ENCODE measurements around the gene UGT1A1.
A peak's percentile ranks its signal among the peaks of the same experiment; 100 is the strongest.
"Not testable (repeated sequence)": the region's sequence is repeated elsewhere in the genome, so short reads cannot be mapped to it uniquely, and the experiment has no call there.

UGT1A1 gene

GRCh38 chr2:233760043-233760442 is at the start of gene UGT1A1:
Gene UGT1A1, plus strand, starts transcription at chr2:233760270. Its CDS starts 18 bp downstream, at chr2:233760288.
- DNase-seq, result no peak

- peak; percentile 58 for DNase-seq
Measured at GRCh38 chr2:233711312-233712008, 48.6 kb upstream of the UGT1A1 start.

- no peak for DNase-seq
Measured at GRCh38 chr2:233712611-233713261, 47.3 kb upstream of the UGT1A1 start, which contains the start of gene UGT1A5. Gene UGT1A5, plus strand, starts transcription at chr2:233712907. Its CDS starts 85 bp downstream, at chr2:233712992.

- no peak for DNase-seq
Measured at GRCh38 chr2:233713262-233713615, 46.8 kb upstream of the UGT1A1 start.

- DNase-seq, result no peak
Measured at GRCh38 chr2:233714121-233714520, 45.9 kb upstream of the UGT1A1 start.

- DNase-seq, result no peak
Measured at GRCh38 chr2:233718552-233718951, 41.5 kb upstream of the UGT1A1 start, which contains the start of gene UGT1A4. Gene UGT1A4, plus strand, starts transcription at chr2:233718736. Its CDS starts 85 bp downstream, at chr2:233718821.

GRCh38 chr2:233728723-233729301 is 31.3 kb upstream of the UGT1A1 start, which contains the start of gene UGT1A3:
Gene UGT1A3, plus strand, starts transcription at chr2:233729042. Its CDS starts 85 bp downstream, at chr2:233729127.
- no peak for DNase-seq

- not testable (repeated sequence) for DNase-seq
Measured at GRCh38 chr2:233736868-233737653, 23.0 kb upstream of the UGT1A1 start.

- no peak for DNase-seq
Measured at GRCh38 chr2:233740870-233741269, 19.2 kb upstream of the UGT1A1 start.

- no peak for DNase-seq
Measured at GRCh38 chr2:233743464-233744259, 16.4 kb upstream of the UGT1A1 start.

- no peak for DNase-seq
Measured at GRCh38 chr2:233745073-233745755, 14.9 kb upstream of the UGT1A1 start.

- not testable (repeated sequence) for DNase-seq
Measured at GRCh38 chr2:233745838-233746237, 14.2 kb upstream of the UGT1A1 start.

- no peak for DNase-seq
Measured at GRCh38 chr2:233746475-233747282, 13.4 kb upstream of the UGT1A1 start.

GRCh38 chr2:233747283-233747544 is 12.9 kb upstream of the UGT1A1 start:
- no peak for DNase-seq

- not testable (repeated sequence) for DNase-seq
Measured at GRCh38 chr2:233750689-233751088, 9.4 kb upstream of the UGT1A1 start.

GRCh38 chr2:233751212-233752009 is 8.7 kb upstream of the UGT1A1 start:
- DNase-seq, result not testable (repeated sequence)

GRCh38 chr2:233754872-233755611 is 5.0 kb upstream of the UGT1A1 start:
- DNase-seq, result no peak

- DNase-seq, result no peak
Measured at GRCh38 chr2:233756429-233757081, 3.5 kb upstream of the UGT1A1 start.

- no peak for DNase-seq
Measured at GRCh38 chr2:233758141-233758540, 1.9 kb upstream of the UGT1A1 start.

Measured in CD4-positive, alpha-beta T cell treated with Interleukin-12 subunit alpha and Interleukin-12 subunit beta, for 1 hour (primary cell).